SK-N-SH (cell line): ENCODE results near the gene CLDN6. TPM values are rescaled to one million over a fixed set of nuclear protein-coding genes. Genes with fewer than 3 reads are reported as not detected.

Experiments used
- CTCF ChIP-seq: fragments of 200-600 bp; sonication (generic); IDR thresholded peaks from 2 replicates; pipeline ENCODE4 v1.6.1; 2017; ENCODE audit warnings: antibody characterized with exemption, mild to moderate bottlenecking, moderate library complexity
- ELF1 ChIP-seq: IDR thresholded peaks from 2 replicates; pipeline ENCODE4 v1.4.0; 2012
- EP300 ChIP-seq, 2 experiments: IDR thresholded peaks; 2 replicates each; pipeline versions ENCODE4 v1.4.0 to v1.6.1; 2012; ENCODE audit warnings: borderline replicate concordance in 1 of 2, low read depth in 1 of 2, low read length in 1 of 2
- FOSL2 ChIP-seq: IDR thresholded peaks from 2 replicates; pipeline ENCODE4 v1.4.0; 2012; ENCODE audit warnings: low read depth, mild to moderate bottlenecking, moderate library complexity, borderline replicate concordance
- FOXJ3 ChIP-seq: sonication (generic); formaldehyde crosslinking; IDR thresholded peaks from 2 replicates; pipeline ENCODE4 v1.5.1; 2020; ENCODE audit warnings: mild to moderate bottlenecking, missing genetic modification reagents
- FOXM1 ChIP-seq: IDR thresholded peaks from 2 replicates; pipeline ENCODE4 v1.4.0; 2012; ENCODE audit warnings: low read depth, mild to moderate bottlenecking
- MEF2A ChIP-seq: IDR thresholded peaks from 2 replicates; pipeline ENCODE4 v1.4.0; 2012; ENCODE audit warnings: low read depth, borderline replicate concordance
- MXI1 ChIP-seq: IDR thresholded peaks from 2 replicates; pipeline ENCODE4 v1.6.1; 2012; ENCODE audit warnings: mild to moderate bottlenecking, low read depth, low read length, improper control_type of control experiment
- NFIC ChIP-seq: IDR thresholded peaks from 2 replicates; pipeline ENCODE4 v1.4.0; 2012; ENCODE audit warnings: borderline replicate concordance
- NRF1 ChIP-seq: IDR thresholded peaks from 2 replicates; pipeline ENCODE4 v1.6.1; 2012; ENCODE audit warnings: low read depth, mild to moderate bottlenecking, low read length
- RAD21 ChIP-seq: IDR thresholded peaks from 2 replicates; pipeline ENCODE4 v1.6.1; 2012; ENCODE audit warnings: mild to moderate bottlenecking, low read length
- RCOR1 ChIP-seq: fragments of 150-350 bp; IDR thresholded peaks from 2 replicates; pipeline ENCODE4 v1.6.1; 2017; ENCODE audit warnings: antibody characterized with exemption, low read length
- SMC3 ChIP-seq: IDR thresholded peaks from 2 replicates; pipeline ENCODE4 v1.6.1; 2012; ENCODE audit warnings: low read depth, low read length, improper control_type of control experiment
- TAF1 ChIP-seq: IDR thresholded peaks from 2 replicates; pipeline ENCODE4 v1.6.1; 2012; ENCODE audit warnings: low read depth, mild to moderate bottlenecking, low read length, moderate library complexity, borderline replicate concordance
- TEAD4 ChIP-seq: IDR thresholded peaks from 2 replicates; pipeline ENCODE4 v1.4.0; 2012; ENCODE audit warnings: mild to moderate bottlenecking, borderline replicate concordance; ENCODE audit not compliant: insufficient read depth
- USF2 ChIP-seq: fragments of 150-350 bp; IDR thresholded peaks from 2 replicates; pipeline ENCODE4 v1.6.1; 2017; ENCODE audit warnings: antibody characterized with exemption, low read length, low read depth, borderline replicate concordance
- polyA plus RNA-seq, 3 experiments: library from polyadenylated mRNA; depleted of rRNA; stranded (reverse); fragments of >200 nt; gene quantifications; 2 replicates each; pipeline ENCODE4 v1.2.3, GENCODE V29; 2012
- TF ChIP-seq, protein P1 (sequence below): IDR thresholded peaks from 2 replicates; pipeline ENCODE4 v1.4.0; 2012; ENCODE audit warnings: low read depth, borderline replicate concordance
- TF ChIP-seq, protein P2 (sequence below): IDR thresholded peaks from 2 replicates; pipeline ENCODE4 v1.4.0; 2012; ENCODE audit warnings: low read depth

The CLDN6 gene
- polyA plus RNA-seq, 1 of the 3 experiments (the other 2 are of a cell fraction), result 0.20 TPM

DNA sequence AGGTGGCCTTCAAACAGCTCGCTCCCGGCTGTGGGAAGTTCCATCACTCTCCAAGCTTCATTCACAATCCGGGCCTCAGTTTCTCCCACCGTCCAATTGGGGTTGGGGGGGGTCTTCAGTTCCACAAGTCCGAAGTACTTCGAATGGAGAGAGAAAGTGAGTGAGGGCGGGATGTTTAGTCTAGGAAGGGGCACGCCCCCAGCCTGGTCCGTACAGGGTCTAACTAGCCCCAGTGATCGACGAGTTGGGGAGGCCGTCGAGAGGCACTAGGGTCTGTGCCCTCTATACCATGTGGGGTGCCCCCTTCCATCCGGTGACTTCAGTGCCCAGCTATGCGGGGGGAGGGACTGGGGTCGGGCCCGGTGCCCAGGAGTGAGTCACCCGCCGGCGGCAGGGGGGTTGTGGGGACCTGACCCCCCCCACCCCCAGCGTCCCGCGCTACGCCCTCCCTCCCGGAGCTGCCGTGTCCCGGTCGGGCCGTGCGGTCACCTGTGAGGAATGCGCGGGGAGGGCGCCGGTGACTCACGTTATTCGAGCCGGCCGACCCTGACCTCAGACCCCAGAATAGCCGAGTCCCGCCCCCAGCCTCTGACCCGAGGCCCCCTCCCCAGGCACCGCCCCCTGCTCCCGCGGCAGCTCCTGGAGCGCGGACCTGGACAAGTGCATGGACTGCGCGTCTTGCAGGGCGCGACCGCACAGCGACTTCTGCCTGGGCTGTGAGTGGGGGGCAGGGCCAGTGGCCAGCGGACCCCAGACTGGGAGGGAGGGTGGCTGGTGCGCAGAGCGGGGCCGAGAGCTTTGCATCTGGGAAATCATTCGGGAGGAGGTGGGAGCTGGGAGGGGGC lies 2.8 kb upstream of the CLDN6 start (continued):
- no peak for TF ChIP-seq USF2
- TF ChIP-seq SMC3, result no peak
- TF ChIP-seq, protein P1, sequence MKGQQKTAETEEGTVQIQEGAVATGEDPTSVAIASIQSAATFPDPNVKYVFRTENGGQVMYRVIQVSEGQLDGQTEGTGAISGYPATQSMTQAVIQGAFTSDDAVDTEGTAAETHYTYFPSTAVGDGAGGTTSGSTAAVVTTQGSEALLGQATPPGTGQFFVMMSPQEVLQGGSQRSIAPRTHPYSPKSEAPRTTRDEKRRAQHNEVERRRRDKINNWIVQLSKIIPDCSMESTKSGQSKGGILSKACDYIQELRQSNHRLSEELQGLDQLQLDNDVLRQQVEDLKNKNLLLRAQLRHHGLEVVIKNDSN, result no peak; the same call in 1 of the 2 replicates
- TF ChIP-seq MXI1, result no peak
- TF ChIP-seq FOXJ3 (CRISPR knock-in tag), result no peak
- peak; percentile 100 for TF ChIP-seq NFIC
- no peak for TF ChIP-seq RCOR1
- no peak for TF ChIP-seq RAD21
- peak; percentile 9; the same call in 1 of the 2 replicates for TF ChIP-seq ELF1
- no peak for TF ChIP-seq NRF1
- TF ChIP-seq TEAD4, result peak; percentile 98
- 0 out of 2 replicates have a peak, but pooled peaks have one; percentile 47 for TF ChIP-seq FOXM1
- peak; percentile 98 for TF ChIP-seq FOSL2
- TF ChIP-seq TAF1, result peak; percentile 53; the same call in 1 of the 2 replicates
- TF ChIP-seq, protein P2, sequence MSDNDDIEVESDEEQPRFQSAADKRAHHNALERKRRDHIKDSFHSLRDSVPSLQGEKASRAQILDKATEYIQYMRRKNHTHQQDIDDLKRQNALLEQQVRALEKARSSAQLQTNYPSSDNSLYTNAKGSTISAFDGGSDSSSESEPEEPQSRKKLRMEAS, result peak; percentile 96
- peak; percentile 68; the same call in 1 of the 2 replicates for TF ChIP-seq MEF2A
- no peak for TF ChIP-seq CTCF
- TF ChIP-seq EP300 (IDR thresholded peaks at IDR 0.05; ENCODE audit: borderline replicate concordance in 1 of 2, low read depth in 1 of 2, low read length in 1 of 2), result peak in 1 of 2 experiments; percentile 94; a peak in 2 of 4 replicates
